GM21576 (cell line): ENCODE data around the gene SNRPA.
A peak's percentile ranks its signal among the peaks of the same experiment; 100 is the strongest.

Source experiments
- ATAC-seq: cut with Tn5 transposase; IDR thresholded peaks from one replicate; pipeline ENCODE4 v1.9.1; 2021; ENCODE audit warnings: mild to moderate bottlenecking, moderate library complexity; ENCODE audit not compliant: unreplicated experiment

SNRPA gene

DNA sequence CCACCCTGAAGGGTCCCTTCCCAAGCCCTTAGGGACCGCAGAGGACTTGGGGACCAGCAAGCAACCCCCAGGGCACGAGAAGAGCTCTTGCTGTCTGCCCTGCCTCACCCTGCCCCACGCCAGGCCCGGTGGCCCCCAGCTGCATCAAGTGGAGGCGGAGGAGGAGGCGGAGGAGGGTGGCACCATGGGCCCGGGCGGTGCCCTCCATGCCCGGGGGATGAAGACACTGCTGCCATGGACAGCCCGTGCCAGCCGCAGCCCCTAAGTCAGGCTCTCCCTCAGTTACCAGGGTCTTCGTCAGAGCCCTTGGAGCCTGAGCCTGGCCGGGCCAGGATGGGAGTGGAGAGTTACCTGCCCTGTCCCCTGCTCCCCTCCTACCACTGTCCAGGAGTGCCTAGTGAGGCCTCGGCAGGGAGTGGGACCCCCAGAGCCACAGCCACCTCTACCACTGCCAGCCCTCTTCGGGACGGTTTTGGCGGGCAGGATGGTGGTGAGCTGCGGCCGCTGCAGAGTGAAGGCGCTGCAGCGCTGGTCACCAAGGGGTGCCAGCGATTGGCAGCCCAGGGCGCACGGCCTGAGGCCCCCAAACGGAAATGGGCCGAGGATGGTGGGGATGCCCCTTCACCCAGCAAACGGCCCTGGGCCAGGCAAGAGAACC lies 49.5 kb downstream of the SNRPA start:
- ATAC-seq, result no peak

DNA sequence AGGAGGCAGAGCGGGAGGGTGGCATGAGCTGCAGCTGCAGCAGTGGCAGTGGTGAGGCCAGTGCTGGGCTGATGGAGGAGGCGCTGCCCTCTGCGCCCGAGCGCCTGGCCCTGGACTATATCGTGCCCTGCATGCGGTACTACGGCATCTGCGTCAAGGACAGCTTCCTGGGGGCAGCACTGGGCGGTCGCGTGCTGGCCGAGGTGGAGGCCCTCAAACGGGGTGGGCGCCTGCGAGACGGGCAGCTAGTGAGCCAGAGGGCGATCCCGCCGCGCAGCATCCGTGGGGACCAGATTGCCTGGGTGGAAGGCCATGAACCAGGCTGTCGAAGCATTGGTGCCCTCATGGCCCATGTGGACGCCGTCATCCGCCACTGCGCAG lies 50.0 kb downstream of the SNRPA start:
- ATAC-seq, result no peak

DNA sequence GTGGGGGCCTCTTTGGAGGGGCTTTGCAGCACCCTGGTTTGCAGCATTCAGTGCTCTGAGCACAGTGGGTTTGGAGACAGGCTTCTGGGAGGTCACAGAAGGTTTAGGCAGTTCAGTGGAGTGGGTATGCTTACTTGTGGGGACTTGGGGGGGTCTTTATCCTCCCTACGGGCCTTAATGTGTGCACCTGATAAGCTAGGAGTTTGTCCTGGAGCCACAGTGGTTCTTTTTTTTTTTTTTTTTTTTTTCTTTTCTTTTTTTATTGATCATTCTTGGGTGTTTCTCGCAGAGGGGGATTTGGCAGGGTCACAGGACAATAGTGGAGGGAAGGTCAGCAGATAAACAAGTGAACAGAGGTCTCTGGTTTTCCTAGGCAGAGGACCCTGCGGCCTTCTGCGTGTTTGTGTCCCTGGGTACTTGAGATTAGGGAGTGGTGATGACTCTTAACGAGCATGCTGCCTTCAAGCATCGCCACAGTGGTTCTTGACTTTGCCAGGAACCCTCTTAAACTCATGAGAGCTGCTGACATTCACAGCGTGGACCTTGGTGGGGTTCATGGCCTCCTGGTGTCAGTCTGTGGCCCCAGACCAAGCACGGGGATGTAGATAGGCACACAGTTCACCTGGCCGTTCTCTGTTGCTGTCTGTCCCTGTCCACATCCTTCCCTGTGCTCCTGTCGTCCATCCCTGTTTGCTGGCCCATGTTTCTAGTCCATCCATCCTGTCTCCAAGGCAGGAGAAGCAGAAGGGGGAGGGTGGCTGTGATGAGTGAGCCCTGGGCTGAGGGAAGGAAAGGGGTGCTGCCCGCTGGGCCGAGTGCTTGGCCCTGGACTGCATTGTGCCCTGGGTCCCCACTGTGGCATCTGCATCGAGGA lies 50.7 kb downstream of the SNRPA start:
- ATAC-seq, result no peak

DNA sequence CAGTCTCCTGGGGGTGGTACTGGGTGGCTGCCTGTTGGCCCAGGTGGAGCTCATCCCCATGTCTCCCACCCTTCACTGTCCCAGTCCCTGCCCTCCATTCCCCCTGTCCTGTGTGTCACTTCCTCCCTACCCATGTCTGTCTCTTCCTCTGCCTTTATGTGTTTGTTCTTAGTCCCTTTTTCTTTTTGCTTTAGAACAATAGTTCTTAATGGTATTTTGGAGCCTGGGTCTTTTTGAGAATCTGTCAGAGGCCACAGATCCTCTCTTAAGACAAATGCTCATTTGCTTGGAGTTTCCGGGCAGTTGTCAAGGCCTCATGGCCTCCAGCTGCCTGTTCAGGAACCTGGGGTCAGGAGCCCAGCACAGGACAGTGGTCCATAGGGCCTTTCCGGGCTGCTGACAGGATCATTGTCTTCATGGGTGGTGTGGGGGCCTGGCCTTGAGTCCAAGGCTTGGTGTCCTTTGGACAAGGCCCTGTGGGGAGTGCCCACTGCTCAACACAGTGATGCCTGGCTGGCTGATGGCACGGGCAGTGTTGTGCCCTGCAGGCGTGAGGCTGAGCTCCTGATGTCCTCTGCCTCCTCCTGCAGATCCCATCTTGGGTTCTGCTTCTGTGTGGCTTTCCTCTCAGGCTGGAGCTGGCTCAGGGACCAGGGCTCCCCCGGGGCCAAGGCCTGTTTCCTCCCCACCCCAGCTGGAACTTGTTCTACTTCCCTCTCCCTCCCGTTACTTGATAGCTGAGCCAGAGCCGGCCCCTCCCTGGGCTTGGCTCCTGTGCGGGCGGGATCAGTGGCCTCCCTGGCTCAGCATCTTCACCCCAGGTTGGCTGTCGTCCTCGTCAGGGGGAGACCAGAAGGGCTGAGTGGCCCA lies 51.5 kb downstream of the SNRPA start:
- ATAC-seq, result no peak

DNA sequence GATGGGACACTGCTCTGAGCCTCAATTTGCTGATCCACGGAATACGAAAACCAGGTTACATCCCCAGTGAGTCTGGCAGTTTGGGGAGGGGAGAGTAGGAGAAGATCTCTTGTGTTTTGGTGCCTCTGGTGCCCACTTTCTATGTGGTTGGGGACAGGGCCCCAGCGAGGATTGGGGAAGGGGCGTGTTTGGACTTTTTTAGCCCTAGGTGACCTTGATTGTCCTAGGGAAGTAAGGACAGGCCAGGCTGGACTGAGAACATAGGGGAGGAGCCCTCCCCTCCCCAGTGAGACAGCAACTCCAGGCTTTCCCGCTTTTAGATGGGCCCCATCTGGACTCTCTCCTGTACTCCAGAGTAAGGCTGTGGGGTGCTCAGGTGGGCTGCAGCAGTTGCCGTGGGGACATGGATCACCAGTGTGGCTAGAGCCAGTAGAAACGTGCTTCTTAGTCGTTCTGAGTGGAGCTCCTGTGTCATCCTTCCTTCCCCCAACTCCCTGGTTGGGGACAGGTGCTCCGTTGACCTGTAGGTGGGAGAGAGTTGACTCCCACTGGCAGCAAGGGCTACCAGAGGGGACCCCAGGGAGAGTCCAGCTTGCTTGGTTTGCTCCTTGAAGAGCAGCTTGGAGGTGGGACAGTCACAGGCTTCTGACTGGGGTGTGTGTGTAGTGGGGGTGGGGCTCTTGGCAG lies 52.3 kb downstream of the SNRPA start:
- no peak for ATAC-seq

DNA sequence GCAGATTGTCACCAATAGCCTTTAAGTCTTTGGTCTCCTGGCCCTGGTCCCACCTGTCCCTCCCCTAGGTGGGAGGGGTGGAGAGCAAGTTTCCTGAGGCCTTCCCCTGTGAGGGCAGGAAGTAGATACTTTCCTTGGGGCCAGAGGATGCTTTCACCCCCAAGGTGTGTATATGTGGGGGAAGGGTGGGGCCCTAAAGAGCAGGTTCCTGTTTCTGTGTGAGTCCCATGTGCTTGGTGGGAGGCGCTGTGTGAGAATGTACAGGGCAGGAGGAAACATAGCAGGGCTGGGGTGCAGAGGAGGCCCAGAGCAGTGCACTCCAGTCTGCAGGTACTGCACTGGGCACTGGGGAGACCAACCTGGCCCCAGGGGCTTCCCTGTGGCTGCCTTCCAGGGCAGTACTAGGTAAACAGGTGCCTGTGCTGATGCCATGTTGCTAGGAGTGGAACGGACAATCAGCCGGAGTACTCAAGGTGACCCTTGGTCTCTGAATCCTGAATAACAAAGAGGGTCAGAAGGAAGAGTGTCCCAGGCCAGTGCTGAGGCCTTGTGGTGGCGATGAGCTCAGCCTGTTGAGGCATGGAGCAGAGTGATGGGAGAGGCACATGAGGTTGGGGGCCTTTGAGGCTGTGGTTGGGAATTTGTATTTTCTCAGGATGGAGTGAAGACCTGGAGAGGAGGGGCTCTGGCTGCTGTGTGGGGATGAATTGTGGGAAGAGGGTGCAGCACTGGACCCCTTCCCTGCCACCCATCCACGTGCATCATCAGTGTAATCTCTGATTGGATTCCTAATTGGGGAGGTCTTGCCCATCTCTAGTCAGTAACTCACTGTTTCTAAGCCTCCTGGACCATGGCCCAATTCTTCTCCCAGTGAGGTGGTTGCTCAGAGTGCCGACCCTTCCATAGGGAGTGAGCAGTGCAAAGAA lies 53.1 kb downstream of the SNRPA start:
- no peak for ATAC-seq

DNA sequence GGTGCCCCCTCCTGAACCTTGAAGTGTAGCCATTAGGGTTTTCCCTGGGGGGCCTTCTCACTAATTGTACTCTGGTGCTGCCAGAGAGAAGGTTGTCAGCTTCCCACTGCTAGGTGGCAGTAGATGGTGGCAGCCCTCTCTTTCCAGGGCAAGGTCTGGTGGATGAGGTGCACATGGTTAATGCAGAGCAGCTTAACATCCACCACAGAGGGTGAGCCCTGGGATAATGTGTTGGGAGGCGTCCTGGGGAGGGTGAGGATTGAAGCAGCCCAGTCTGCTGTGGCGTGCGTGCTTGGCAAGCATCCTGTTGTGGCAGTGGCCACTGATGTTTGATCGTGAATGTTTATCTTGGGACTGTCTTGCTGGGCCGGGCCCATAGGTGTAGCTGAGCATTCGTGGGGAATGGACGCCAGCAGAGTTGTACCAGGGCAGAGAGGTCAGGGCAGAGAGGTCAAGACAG lies 53.8 kb downstream of the SNRPA start:
- ATAC-seq, result no peak

DNA sequence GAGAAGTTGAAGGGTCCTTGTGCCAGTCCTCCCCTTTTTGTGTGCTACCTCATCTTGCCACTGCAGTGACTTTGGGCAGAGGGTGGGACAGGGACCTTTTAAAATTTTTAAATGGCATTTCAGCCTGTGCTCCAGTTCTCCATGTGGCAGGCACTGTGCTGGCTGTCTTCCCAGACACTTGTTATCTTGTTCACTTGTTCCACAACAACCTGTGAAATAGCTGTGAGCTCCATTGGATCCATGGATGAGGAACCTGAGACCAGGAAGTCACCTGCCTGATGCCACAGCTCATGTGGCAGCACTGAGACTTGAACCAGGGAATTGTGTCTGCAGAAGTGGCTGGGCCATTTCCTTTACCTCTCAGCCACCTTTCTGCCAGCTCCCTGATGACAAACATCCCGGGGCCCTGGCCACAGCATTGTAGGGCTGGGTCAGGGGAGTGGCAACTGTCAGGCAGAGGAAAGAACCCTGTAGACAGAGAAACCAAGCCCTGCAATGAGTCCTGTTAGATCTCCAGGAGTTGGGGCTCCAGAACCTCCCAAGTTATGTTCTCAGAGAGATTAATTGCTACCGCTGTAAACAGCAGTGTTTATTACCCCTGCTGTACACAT lies 54.4 kb downstream of the SNRPA start:
- no peak for ATAC-seq

DNA sequence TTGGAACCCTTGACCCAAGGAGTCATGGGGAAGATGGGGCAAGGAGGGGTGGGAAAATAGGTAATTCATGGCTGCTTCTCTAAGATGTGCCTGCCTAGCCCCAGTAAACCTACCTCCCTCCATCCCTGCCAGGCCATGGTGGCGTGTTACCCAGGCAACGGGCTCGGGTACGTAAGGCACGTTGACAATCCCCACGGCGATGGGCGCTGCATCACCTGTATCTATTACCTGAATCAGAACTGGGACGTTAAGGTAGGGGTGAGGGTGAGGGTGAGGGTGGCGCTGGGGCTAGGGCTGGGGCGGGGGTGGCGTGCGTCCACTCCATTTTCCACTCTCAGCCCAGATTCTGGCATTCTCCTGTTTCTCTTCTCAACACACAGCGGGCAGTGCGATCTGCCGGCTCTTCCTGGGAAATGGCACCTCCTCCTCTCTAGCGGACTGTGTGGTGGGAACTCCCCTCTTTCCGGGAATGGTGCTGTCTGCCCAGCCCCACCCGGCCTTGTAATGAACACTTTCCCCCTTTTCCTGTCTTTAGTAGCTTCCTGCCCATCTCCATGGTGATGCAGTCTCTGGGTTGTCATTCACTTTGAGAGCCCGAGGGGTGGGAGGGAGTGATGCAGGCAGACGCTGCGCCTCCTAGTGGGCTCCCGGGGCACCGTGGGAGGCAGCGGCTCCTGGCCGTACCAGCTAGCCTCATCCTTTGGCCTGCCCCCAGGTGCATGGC lies 55.6 kb downstream of the SNRPA start:
- no peak for ATAC-seq

DNA sequence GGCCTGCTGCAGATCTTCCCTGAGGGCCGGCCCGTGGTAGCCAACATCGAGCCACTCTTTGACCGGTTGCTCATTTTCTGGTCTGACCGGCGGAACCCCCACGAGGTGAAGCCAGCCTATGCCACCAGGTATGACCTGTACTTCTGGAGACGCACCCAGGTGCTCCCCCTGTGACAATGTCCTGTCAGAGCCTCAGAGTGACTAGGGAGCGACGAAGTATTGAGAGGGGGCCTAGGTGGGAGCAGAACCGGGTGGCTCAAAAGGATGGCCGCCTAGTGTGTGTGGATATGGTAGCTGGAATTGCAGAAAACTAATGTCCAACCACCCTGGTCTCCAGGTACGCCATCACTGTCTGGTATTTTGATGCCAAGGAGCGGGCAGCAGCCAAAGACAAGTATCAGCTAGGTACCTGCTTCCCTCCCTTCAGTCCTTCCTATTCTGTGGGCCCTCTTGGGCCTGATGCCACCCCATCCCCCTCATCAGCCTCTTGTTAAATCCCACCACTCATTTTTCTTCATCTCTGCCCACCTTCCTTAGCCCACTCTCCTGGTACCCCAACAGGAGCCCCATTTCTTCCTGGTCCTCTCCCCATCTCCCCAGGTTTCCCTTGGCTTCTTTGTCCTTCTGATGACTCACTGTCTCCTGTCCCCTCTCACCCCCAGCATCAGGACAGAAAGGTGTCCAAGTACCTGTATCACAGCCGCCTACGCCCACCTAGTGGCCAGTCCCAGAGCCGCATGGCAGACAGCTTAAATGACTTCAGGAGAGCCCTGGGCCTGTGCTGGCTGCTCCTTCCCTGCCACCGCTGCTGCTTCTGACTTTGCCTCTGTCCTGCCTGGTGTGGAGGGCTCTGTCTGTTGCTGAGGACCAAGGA lies 56.4 kb downstream of the SNRPA start:
- ATAC-seq, result no peak

DNA sequence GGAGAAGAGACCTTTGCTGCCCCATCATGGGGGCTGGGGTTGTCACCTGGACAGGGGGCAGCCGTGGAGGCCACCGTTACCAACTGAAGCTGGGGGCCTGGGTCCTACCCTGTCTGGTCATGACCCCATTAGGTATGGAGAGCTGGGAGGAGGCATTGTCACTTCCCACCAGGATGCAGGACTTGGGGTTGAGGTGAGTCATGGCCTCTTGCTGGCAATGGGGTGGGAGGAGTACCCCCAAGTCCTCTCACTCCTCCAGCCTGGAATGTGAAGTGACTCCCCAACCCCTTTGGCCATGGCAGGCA lies 57.0 kb downstream of the SNRPA start:
- no peak for ATAC-seq

DNA sequence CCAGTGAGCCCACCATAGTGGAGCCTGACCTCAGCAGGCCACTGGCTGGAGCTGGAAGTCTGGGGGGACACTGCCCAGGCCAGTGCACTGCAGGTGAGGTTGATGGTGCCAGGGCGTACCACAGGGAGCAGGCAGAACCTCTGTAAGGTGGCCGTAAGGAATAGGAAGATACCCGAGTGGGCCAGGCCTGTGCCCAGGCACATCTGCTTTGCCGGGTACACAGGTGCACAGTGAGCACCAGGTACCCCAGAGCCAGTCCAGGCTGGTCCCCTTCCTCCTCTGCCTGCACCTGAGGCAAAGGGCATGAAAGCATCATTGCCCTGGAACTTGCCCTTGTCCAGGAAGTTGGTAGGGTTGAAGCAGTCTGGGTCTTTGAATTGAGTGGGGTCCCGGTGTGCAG lies 57.5 kb downstream of the SNRPA start:
- no peak for ATAC-seq

DNA sequence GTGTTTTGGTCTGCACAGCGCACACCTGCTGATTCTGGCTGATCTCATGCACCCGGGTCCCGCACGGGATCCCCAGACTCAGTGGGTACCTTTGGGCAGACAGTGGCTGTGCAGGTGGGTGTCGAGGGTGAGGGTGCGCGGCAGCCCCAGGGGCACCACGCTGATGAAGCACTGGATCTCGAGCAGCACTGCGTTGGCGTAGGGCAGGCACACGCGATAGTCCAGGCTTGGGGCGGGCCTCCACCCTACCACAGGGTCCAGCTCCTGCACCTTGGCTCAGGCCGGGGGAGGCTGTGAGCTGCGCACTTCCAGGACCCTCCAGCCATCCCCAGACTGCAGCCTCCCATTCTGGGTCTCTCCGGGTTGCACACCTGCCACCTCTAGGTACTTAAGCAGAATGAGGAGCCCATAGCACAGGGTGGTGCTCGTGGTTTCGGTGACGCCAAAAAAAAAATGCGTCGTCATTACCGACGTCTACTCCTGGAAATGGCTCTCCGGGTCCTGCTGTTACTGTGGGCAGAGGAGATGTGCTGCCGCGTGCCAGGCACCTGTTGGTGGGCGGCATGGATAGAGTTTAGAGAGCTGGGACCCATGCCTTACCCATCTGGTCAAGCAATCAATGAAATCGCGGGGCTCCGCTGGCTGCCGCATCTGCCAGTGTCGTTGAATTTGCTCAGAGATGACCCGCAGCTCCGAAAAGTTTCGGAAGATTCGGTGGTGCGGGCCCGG lies 58.5 kb downstream of the SNRPA start:
- ATAC-seq, result no peak

DNA sequence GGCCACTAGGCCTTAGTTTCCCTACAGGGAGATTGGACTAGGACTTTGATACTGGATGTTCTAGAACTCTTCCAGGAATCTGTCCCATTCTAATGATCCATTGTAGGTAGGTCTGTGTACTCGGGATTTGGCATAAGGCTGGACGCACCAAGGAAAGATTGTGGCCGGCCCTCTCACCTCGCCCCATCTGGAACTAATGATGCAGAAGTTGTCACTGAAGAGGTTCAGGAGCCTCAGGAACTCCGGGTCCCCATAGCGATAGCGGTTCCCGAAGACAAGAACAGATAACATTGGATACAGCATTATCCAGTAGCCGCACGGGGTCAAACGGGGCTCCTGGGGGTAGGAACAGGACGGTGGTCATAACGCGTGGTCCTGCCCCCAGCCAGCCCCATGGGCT lies 59.2 kb downstream of the SNRPA start:
- ATAC-seq, result no peak

DNA sequence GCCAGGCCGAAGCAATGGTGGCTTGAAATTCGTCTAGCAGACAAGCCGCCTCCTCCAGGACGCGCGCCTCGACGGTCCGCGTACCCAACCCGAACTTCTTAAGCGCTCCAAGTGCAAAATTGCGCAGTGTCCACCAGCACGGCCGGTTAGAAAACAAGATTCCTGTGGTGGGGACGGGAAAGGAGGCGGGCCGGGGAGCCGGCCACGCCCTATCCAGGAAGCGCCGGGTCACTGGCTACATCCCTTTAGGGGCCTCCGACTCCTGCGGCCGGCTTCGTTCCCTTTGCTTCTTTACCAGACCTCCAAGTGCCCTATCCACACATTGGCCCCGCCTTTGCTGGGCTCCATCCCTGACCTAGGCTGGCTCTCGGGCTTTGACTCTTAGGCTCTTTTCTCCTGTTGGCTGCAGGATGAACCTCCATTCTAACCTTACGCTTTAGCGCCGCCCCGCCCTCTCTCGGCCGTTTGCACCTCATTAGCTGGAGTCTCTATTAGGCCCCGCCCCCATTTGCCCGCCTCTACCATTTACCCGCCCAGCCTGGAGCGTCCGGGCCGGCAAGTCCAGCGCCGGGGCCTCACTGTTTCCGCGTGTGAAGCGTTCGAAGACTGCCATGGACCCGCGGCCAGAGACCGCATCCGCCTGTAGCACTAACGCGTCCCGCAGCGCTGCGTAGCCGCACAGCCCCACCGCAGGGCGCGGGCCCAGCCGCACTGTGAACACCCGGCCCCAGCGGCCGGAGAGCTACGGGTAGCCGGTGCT lies 59.8 kb downstream of the SNRPA start:
- ATAC-seq, result peak; percentile 65

DNA sequence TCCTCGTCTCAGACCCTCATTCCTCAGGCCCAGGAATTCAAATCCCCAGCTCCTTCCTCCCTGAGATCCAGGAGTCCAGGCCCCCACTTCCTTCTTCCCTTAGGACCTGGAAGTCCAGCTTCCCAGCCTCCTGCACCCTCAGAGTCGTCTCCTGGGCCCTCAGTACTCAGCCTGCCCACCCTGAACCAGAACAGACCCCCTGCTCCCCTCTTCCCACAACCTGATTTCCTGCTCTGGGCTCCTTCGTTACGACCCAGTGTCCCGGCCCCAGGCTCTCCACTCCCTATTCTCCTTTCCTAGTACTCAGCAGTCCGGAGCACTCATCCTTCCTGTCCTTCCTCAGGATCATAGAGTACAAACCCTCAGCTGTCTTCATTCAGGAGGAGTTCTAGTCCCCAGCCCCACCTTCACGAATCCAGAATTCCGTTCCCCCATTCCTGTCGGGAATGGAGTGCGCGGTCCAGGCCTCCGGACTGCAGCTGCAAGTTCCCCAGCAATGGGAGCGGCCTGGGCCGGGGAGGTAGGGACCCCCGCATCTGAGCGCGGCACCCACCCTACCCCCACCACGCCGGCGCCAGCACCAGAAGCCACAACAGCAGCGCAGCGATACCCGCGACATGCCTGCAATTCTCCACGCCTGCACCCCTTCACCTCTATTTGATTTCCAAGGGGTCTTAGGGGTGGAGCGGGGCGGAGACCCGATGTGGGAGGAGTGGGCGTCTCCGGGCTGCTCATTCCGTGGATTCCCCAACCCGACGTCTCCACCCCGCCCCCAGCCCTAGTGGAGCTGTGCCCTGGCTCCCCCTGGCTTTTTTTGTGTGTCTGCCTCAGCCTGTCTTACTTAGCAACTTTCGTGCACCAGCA lies 60.7 kb downstream of the SNRPA start:
- ATAC-seq, result no peak
